ENCODE results near the gene RHOD.

DNA sequence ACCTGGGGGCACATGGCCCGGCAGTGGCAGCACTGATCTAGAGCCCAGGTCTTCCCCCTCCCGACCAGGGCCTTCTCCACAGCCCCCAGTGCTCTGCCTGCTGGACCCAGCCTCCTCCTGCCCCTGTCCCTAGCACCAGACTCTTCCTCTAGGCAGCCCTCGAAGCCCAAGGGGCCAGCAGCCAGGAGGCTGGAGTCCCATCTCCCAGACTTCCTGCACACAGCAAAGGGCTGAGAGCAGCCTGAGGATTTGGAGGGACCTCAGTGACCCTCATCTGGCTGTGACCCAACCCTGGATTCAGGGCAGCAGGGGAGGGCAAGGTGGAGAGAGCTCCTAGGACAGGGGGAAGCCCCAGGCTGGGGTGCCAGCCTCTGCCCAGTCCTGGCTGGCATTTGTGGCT, 3.0 kb downstream of the RHOD start:
- TF ChIP-seq MXI1 (conservative IDR thresholded peaks at IDR 0.05; ENCODE audit: poor library complexity, severe bottlenecking) (no peak), RAD21 (conservative IDR thresholded peaks at IDR 0.05) (no peak), EZH2 (IDR thresholded peaks at IDR 0.05; ENCODE audit: borderline replicate concordance, insufficient read depth, low read length, poor library complexity, severe bottlenecking) (no peak), POLR2AphosphoS5 (IDR thresholded peaks at IDR 0.05) (no peak), EP300 (conservative IDR thresholded peaks at IDR 0.05; ENCODE audit: poor library complexity, severe bottlenecking) (no peak), TAF1 (IDR thresholded peaks at IDR 0.05; ENCODE audit: low read depth) (no peak), SMC3 (conservative IDR thresholded peaks at IDR 0.05; ENCODE audit: poor library complexity) (no peak)
- TF ChIP-seq, protein P1, sequence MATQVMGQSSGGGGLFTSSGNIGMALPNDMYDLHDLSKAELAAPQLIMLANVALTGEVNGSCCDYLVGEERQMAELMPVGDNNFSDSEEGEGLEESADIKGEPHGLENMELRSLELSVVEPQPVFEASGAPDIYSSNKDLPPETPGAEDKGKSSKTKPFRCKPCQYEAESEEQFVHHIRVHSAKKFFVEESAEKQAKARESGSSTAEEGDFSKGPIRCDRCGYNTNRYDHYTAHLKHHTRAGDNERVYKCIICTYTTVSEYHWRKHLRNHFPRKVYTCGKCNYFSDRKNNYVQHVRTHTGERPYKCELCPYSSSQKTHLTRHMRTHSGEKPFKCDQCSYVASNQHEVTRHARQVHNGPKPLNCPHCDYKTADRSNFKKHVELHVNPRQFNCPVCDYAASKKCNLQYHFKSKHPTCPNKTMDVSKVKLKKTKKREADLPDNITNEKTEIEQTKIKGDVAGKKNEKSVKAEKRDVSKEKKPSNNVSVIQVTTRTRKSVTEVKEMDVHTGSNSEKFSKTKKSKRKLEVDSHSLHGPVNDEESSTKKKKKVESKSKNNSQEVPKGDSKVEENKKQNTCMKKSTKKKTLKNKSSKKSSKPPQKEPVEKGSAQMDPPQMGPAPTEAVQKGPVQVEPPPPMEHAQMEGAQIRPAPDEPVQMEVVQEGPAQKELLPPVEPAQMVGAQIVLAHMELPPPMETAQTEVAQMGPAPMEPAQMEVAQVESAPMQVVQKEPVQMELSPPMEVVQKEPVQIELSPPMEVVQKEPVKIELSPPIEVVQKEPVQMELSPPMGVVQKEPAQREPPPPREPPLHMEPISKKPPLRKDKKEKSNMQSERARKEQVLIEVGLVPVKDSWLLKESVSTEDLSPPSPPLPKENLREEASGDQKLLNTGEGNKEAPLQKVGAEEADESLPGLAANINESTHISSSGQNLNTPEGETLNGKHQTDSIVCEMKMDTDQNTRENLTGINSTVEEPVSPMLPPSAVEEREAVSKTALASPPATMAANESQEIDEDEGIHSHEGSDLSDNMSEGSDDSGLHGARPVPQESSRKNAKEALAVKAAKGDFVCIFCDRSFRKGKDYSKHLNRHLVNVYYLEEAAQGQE (IDR thresholded peaks at IDR 0.05; ENCODE audit: borderline replicate concordance): no peak
- TF ChIP-seq, protein P2, sequence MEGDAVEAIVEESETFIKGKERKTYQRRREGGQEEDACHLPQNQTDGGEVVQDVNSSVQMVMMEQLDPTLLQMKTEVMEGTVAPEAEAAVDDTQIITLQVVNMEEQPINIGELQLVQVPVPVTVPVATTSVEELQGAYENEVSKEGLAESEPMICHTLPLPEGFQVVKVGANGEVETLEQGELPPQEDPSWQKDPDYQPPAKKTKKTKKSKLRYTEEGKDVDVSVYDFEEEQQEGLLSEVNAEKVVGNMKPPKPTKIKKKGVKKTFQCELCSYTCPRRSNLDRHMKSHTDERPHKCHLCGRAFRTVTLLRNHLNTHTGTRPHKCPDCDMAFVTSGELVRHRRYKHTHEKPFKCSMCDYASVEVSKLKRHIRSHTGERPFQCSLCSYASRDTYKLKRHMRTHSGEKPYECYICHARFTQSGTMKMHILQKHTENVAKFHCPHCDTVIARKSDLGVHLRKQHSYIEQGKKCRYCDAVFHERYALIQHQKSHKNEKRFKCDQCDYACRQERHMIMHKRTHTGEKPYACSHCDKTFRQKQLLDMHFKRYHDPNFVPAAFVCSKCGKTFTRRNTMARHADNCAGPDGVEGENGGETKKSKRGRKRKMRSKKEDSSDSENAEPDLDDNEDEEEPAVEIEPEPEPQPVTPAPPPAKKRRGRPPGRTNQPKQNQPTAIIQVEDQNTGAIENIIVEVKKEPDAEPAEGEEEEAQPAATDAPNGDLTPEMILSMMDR (IDR thresholded peaks at IDR 0.05; ENCODE audit: poor library complexity, severe bottlenecking): no peak
